A673 (cell line): ENCODE results near the gene HACD1.

Experiments used
- EZH2 ChIP-seq: fragments of 200-600 bp; sonication (generic); IDR thresholded peaks from 2 replicates; pipeline ENCODE4 v1.6.1; 2017; ENCODE audit warnings: borderline replicate concordance, low read depth, mild to moderate bottlenecking, mixed read lengths, antibody characterized with exemption, low read length; ENCODE audit not compliant: poor library complexity, severe bottlenecking
- TF ChIP-seq, protein P1 (sequence below): fragments of 300-800, 200-600 bp; sonication (generic); conservative IDR thresholded peaks from 2 replicates; pipeline ENCODE4 v1.5.1; 2017; ENCODE audit warnings: low read depth, mild to moderate bottlenecking, antibody characterized with exemption, low read length, moderate library complexity, mixed read lengths

DNA sequence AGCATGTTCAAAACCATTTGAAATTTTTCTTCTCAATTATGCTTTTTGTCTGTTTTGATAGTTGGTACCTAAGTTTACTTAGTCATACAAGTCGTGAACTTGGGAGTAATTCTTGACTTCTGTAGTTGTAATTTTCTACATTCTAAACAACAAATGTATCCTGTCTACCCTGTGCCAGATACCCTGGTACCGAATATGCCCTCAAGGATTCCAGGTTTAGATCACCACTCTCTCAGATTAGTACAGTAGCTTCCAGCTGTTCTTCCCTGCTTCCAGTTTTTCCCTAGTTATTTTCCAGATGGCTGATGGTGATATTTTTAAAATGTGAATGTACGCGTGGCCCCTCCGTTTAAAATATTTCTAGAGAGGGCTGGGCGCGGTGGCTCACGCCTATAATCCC, 33.2 kb upstream of the HACD1 start:
- TF ChIP-seq, protein P1, sequence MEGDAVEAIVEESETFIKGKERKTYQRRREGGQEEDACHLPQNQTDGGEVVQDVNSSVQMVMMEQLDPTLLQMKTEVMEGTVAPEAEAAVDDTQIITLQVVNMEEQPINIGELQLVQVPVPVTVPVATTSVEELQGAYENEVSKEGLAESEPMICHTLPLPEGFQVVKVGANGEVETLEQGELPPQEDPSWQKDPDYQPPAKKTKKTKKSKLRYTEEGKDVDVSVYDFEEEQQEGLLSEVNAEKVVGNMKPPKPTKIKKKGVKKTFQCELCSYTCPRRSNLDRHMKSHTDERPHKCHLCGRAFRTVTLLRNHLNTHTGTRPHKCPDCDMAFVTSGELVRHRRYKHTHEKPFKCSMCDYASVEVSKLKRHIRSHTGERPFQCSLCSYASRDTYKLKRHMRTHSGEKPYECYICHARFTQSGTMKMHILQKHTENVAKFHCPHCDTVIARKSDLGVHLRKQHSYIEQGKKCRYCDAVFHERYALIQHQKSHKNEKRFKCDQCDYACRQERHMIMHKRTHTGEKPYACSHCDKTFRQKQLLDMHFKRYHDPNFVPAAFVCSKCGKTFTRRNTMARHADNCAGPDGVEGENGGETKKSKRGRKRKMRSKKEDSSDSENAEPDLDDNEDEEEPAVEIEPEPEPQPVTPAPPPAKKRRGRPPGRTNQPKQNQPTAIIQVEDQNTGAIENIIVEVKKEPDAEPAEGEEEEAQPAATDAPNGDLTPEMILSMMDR, result no peak
- no peak for TF ChIP-seq EZH2
